Coronary artery (tissue), 2 donors: Measurements from ENCODE around the gene HNF4A.

Experiments used
- DNase-seq: peaks from one replicate; pipeline ENCODE4 v3.0.0-alpha.2; 2017; ENCODE audit warnings: low spot score
- H3K27ac ChIP-seq, 2 donors: fragments of 200-600 bp; sonication (generic); one replicate each; pipeline ENCODE4 v1.5.1; 2016 to 2019
- H3K4me3 ChIP-seq: fragments of 200-600 bp; sonication (generic); 2 replicates; pipeline ENCODE4 v1.5.1; 2016; ENCODE audit warnings: mild to moderate bottlenecking, moderate library complexity
- CTCF ChIP-seq: fragments of 200-600 bp; sonication (generic); IDR thresholded peaks from one replicate; pipeline ENCODE4 v1.5.1; 2019; ENCODE audit warnings: antibody characterized with exemption

Gene HNF4A

GRCh38 chr20:44396369-44397130 is 41.1 kb downstream of the HNF4A start:
- no peak for DNase-seq
- H3K4me3 ChIP-seq = no peak overlapping the region
- H3K27ac ChIP-seq = no peak overlapping the region
- TF ChIP-seq CTCF = no peak

GRCh38 chr20:44398335-44398734 is 42.8 kb downstream of the HNF4A start:
- Histone ChIP-seq H3K27ac (no peak overlapping the region), H3K4me3 (no peak overlapping the region)
- no peak for TF ChIP-seq CTCF
- DNase-seq = no peak

- no peak for DNase-seq
- H3K4me3 ChIP-seq = no peak overlapping the region
- H3K27ac ChIP-seq = no peak overlapping the region
- no peak for TF ChIP-seq CTCF
Observed at GRCh38 chr20:44399446-44399845, 43.9 kb downstream of the HNF4A start.

- Histone ChIP-seq H3K27ac (no peak overlapping the region), H3K4me3 (no peak overlapping the region)
- DNase-seq = no peak
Observed at GRCh38 chr20:44400671-44400969, 45.1 kb downstream of the HNF4A start.

GRCh38 chr20:44400970-44401769 is 45.7 kb downstream of the HNF4A start:
- DNase-seq = no peak
- no peak for TF ChIP-seq CTCF
- H3K4me3 ChIP-seq = no peak overlapping the region
- no peak overlapping the region for H3K27ac ChIP-seq

More at GRCh38 chr20:44400671-44400969, 45.1 kb downstream of the HNF4A start:
- TF ChIP-seq CTCF = no peak

- TF ChIP-seq CTCF = no peak
- no peak overlapping the region for H3K27ac ChIP-seq
- no peak for DNase-seq
- no peak overlapping the region for H3K4me3 ChIP-seq
Observed at GRCh38 chr20:44401770-44402390, 46.4 kb downstream of the HNF4A start.
